PC-3 (cell line): ENCODE measurements around the gene TEPSIN. TPM values are rescaled to one million over a fixed set of nuclear protein-coding genes. Genes with fewer than 3 reads are reported as not detected.

Experiments used
- ATAC-seq: fragments of 200-7000 bp; cut with Tn5 transposase; 2 replicates; pipeline ENCODE4 v1.9.1; 2020; ENCODE audit warnings: mild to moderate bottlenecking, moderate library complexity
- BruUV-seq: library from RNA; stranded (reverse); fragments of 400-500 nt; replicated peaks from 2 replicates; lab custom pipeline; 2021; lab: Mats Ljungman, UMichigan
- CTCF ChIA-PET: fragments of 300-600 bp; sonication (Branson Sonifier 250); formaldehyde crosslinking; loops from one replicate; lab custom pipeline; 2022; ENCODE audit warnings: antibody characterized with exemption; lab: Charles Lee
- POLR2A ChIA-PET: fragments of 300-600 bp; sonication (Branson Sonifier 250); formaldehyde crosslinking; loops from one replicate; lab custom pipeline; 2022; ENCODE audit warnings: antibody characterized with exemption; ENCODE audit not compliant: unreplicated experiment; lab: Charles Lee
- DNase-seq: peaks from one replicate; pipeline ENCODE4 v3.0.0-alpha.2; 2015
- H2AFZ ChIP-seq: fragments of 300-600 bp; sonication (generic); 2 replicates; pipeline ENCODE4 v1.6.0; 2016; ENCODE audit warnings: antibody characterized with exemption, low read length
- H3F3A ChIP-seq: fragments of 300-600 bp; sonication (generic); one replicate; pipeline ENCODE4 v1.6.0; 2017; ENCODE audit warnings: antibody characterized with exemption, low read length, control low read depth, mild to moderate bottlenecking; ENCODE audit not compliant: unreplicated experiment
- H3K27ac ChIP-seq: fragments of 300-600 bp; sonication (generic); 2 replicates; pipeline ENCODE4 v1.5.1; 2016; ENCODE audit warnings: mild to moderate bottlenecking, low read length
- H3K27me3 ChIP-seq: fragments of 300-600 bp; sonication (generic); 2 replicates; pipeline ENCODE4 v1.6.1; 2016; ENCODE audit warnings: low read length, mixed read lengths
- H3K36me3 ChIP-seq: fragments of 300-600 bp; sonication (generic); 2 replicates; pipeline ENCODE4 v1.6.1; 2016; ENCODE audit warnings: low read depth, mixed run types, low read length, mixed read lengths
- H3K4me1 ChIP-seq: fragments of 300-600 bp; sonication (generic); 2 replicates; pipeline ENCODE4 v1.5.1; 2016; ENCODE audit warnings: low read length; ENCODE audit not compliant: insufficient read depth
- H3K4me2 ChIP-seq: fragments of 300-600 bp; sonication (generic); 2 replicates; pipeline ENCODE4 v1.6.0; 2016; ENCODE audit warnings: low read length
- H3K4me3 ChIP-seq: fragments of 300-600 bp; sonication (generic); 2 replicates; pipeline ENCODE4 v1.5.1; 2016; ENCODE audit warnings: mild to moderate bottlenecking, low read length, mixed read lengths
- H3K79me2 ChIP-seq: fragments of 300-600 bp; sonication (generic); 2 replicates; pipeline ENCODE4 v1.6.1; 2017; ENCODE audit warnings: low read length, mixed read lengths
- H3K9ac ChIP-seq: fragments of 300-600 bp; sonication (generic); 2 replicates; pipeline ENCODE4 v1.6.0; 2016; ENCODE audit warnings: mild to moderate bottlenecking, low read length
- H3K9me2 ChIP-seq: fragments of 300-600 bp; sonication (generic); replicated peaks from 2 replicates; pipeline ENCODE4 v1.6.1; 2016; ENCODE audit warnings: mixed run types, low read length, mixed read lengths
- H3K9me3 ChIP-seq: fragments of 300-600 bp; sonication (generic); 2 replicates; pipeline ENCODE4 v1.6.1; 2016; ENCODE audit warnings: low read length, mixed read lengths
- H4K20me1 ChIP-seq: fragments of 300-600 bp; sonication (generic); 2 replicates; pipeline ENCODE4 v1.6.1; 2016; ENCODE audit warnings: low read length, mixed read lengths
- CTCF ChIP-seq: fragments of 300-600 bp; sonication (generic); conservative IDR thresholded peaks from 2 replicates; pipeline ENCODE4 v1.5.1; 2017; ENCODE audit warnings: antibody characterized with exemption, low read depth, mild to moderate bottlenecking, low read length
- EZH2 ChIP-seq: fragments of 300-600 bp; sonication (generic); IDR thresholded peaks from one replicate; pipeline ENCODE4 v1.6.1; 2017; ENCODE audit warnings: antibody characterized with exemption, mild to moderate bottlenecking, low read length; ENCODE audit not compliant: unreplicated experiment
- EZH2phosphoT487 ChIP-seq: fragments of 300-600 bp; sonication (generic); IDR thresholded peaks from 2 replicates; pipeline ENCODE4 v1.6.1; 2018; ENCODE audit warnings: mild to moderate bottlenecking, antibody characterized with exemption, low read length, borderline replicate concordance
- intact Hi-C: fragments of 100-400 bp; cut with micrococcal nuclease; formaldehyde crosslinking; loops from 2 replicates; pipeline ENCODE4 v1.9.0; 2023
- total RNA-seq: library from RNA; depleted of rRNA; stranded (reverse); fragments of >200 nt; gene quantifications from 2 replicates; pipeline ENCODE4 v1.2.3, GENCODE V29; 2014

Gene TEPSIN
- total RNA-seq, 1 experiment from 2014 or later, result 28.8 TPM

GRCh38 chr17:81206166-81206565 lies 32.7 kb downstream of the TEPSIN start:
- ChIA-PET CTCF (no interaction called here), POLR2A (no interaction called here)
- Histone ChIP-seq H3K9me3 (no peaks in the 10 kb centered on the region), H3K36me3 (no peaks in the 10 kb centered on the region), H2AFZ (no peak overlapping the region), H3K9me2 (no peaks in the 10 kb centered on the region), H3K4me3 (no peak overlapping the region), H3K9ac (no peak overlapping the region), H4K20me1 (no peaks in the 10 kb centered on the region), H3K27me3 (no peaks in the 10 kb centered on the region), H3K27ac (no peak overlapping the region), H3F3A (no peaks in the 10 kb centered on the region), H3K4me1 (no peaks in the 10 kb centered on the region), H3K79me2 (no peaks in the 10 kb centered on the region), H3K4me2 (no peak overlapping the region)
- intact Hi-C loops, result no loop called here
- no TSS peak for BruUV-seq
- no peak for DNase-seq
- TF ChIP-seq EZH2phosphoT487 (no peak), CTCF (no peak), EZH2 (no peak)
- ATAC-seq, result no peak

GRCh38 chr17:81204578-81204977 lies 34.3 kb downstream of the TEPSIN start:
- CTCF ChIA-PET, result no interaction called here
- intact Hi-C loops, result no loop called here
- H3K9me3 ChIP-seq, result no peaks in the 10 kb centered on the region

More at GRCh38 chr17:81204578-81204977, 34.3 kb downstream of the TEPSIN start:
- no peak overlapping the region for H3K27ac ChIP-seq
- no peak overlapping the region for H3K4me2 ChIP-seq
- no peak overlapping the region for H3K9ac ChIP-seq
- no peaks in the 10 kb centered on the region for H3K79me2 ChIP-seq
- TF ChIP-seq CTCF (no peak), EZH2 (no peak), EZH2phosphoT487 (no peak)
- no peaks in the 10 kb centered on the region for H3K27me3 ChIP-seq
- no peaks in the 10 kb centered on the region for H3K4me1 ChIP-seq
- H3F3A ChIP-seq, result no peaks in the 10 kb centered on the region
- H2AFZ ChIP-seq, result no peak overlapping the region
- DNase-seq (no peak), ATAC-seq (no peak)
- no peak overlapping the region for H3K4me3 ChIP-seq
- no peaks in the 10 kb centered on the region for H4K20me1 ChIP-seq
- H3K9me2 ChIP-seq, result no peaks in the 10 kb centered on the region
- H3K36me3 ChIP-seq, result no peaks in the 10 kb centered on the region
- POLR2A ChIA-PET, result no interaction called here
- no TSS peak for BruUV-seq
